GM12892 (cell line): ENCODE results near the gene KCNJ6.

Experiments
- POLR2AphosphoS5 ChIP-seq: IDR thresholded peaks from 2 replicates; pipeline ENCODE4 v1.6.1; 2011; ENCODE audit warnings: low read depth, low read length, control low read depth
- TAF1 ChIP-seq: IDR thresholded peaks from 2 replicates; pipeline ENCODE4 v1.6.1; 2011; ENCODE audit warnings: low read depth, mild to moderate bottlenecking, control low read depth, low read length, borderline replicate concordance

- TF ChIP-seq POLR2AphosphoS5 (no peak), TAF1 (no peak)
Measured at GRCh38 chr21:37627561-37627960, 288.7 kb downstream of the KCNJ6 start.
